ENCODE data around the gene TNFRSF1B.

DNA sequence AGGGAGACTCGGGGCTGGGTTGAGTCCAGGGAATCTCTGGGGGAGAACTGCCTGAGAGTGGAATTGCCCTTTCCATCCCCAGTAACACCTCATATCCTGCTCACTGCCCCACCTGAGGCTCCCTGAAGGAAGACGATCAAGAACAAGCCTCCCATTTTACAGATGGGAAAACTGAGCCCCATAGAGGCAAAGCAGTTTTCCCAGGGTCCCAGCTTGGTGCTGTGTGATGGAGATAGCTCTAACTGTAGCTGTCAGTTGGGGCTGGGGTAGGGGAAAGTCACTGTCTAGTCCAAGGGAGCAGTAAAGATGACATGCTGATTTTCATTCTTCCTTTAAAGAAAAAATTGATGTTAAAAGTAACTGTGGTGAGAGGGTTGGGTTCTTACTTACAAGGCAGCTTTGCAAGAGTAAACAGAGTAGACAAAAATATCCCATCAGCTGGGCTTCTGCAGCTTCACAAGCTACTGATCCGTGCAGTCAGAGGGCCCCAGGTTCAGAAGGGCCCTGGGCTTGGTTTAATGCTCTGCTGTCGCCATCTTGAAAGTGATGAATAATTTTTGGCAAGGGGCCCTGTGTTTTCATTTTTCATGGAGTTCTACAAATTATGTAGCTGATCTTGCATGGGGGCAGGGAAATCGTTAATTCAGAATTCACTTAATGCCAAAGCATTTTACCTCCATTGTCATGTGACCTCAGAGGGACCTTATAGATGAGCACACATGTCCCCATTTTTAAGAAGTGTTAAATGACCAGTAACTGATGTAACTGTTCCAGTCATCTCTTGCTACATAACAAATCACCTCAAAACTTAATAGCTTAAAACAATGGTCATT is 17.6 kb upstream of the TNFRSF1B start:
- no peak for TF ChIP-seq CTCF (IDR thresholded peaks at IDR 0.05)
- no peak for TF ChIP-seq EP300 (IDR thresholded peaks at IDR 0.05)

All from gastroesophageal sphincter (tissue), 3 donors.